HCT116 (cell line): ENCODE results near the gene HRH3.

Source experiments
- CTCF ChIP-seq, 3 experiments: fragments of 200-600 bp in 1 of 3; sonication (generic) in 1 of 3; IDR thresholded peaks in 2 of 3; conservative IDR thresholded peaks in 1 of 3; 2 replicates each; pipeline ENCODE4 v1.5.1; 2012 to 2017; ENCODE audit warnings: low read depth in 2 of 3, low read length in 2 of 3, antibody characterized with exemption in 1 of 3, borderline replicate concordance in 1 of 3, control low read depth in 1 of 3, mild to moderate bottlenecking in 1 of 3, mixed read lengths in 1 of 3, mixed run types in 1 of 3, moderate library complexity in 1 of 3; ENCODE audit not compliant: insufficient read depth in 1 of 3
- EGR1 ChIP-seq: IDR thresholded peaks from 2 replicates; pipeline ENCODE4 v1.6.1; 2012; ENCODE audit warnings: low read depth
- EZH2 ChIP-seq: fragments of 200-600 bp; sonication (generic); IDR thresholded peaks from 2 replicates; pipeline ENCODE4 v1.6.1; 2017; ENCODE audit warnings: antibody characterized with exemption, mixed run types
- JUND ChIP-seq: IDR thresholded peaks from 2 replicates; pipeline ENCODE4 v1.6.1; 2012
- MAX ChIP-seq: IDR thresholded peaks from 2 replicates; pipeline ENCODE4 v1.6.1; 2012
- POLR2A ChIP-seq: IDR thresholded peaks from 2 replicates; pipeline ENCODE4 v1.7.0; 2011; ENCODE audit warnings: borderline replicate concordance; ENCODE audit not compliant: insufficient read depth, insufficient read length; ENCODE audit errors: extremely low read depth
- POLR2AphosphoS5 ChIP-seq: IDR thresholded peaks from 2 replicates; pipeline ENCODE4 v1.6.1; 2011; ENCODE audit warnings: mild to moderate bottlenecking, low read depth, low read length, moderate library complexity
- RAD21 ChIP-seq: IDR thresholded peaks from 2 replicates; pipeline ENCODE4 v1.6.1; 2012; ENCODE audit warnings: low read depth, mild to moderate bottlenecking
- REST ChIP-seq: IDR thresholded peaks from 2 replicates; pipeline ENCODE4 v1.6.1; 2012; ENCODE audit warnings: low read depth
- ZFX ChIP-seq: fragments of 450-650 bp; IDR thresholded peaks from 2 replicates; pipeline ENCODE4 v1.6.1; 2017
- ZNF274 ChIP-seq: fragments of 200-500 bp; sonication (Bioruptor generic); IDR thresholded peaks from 2 replicates; pipeline ENCODE4 v1.6.1; 2014; ENCODE audit warnings: mild to moderate bottlenecking, low read depth, low read length, inconsistent platforms

GRCh38 chr20:62197311-62197710 lies 22.8 kb downstream of the HRH3 start:
- TF ChIP-seq CTCF (IDR thresholded peaks at IDR 0.05 in 2 of 3, conservative IDR thresholded peaks at IDR 0.05 in 1 of 3; ENCODE audit: borderline replicate concordance in 1 of 3, insufficient read depth in 1 of 3, low read depth in 2 of 3, low read length in 2 of 3) (no peak), EZH2 (no peak), ZFX (no peak), POLR2A (no peak), POLR2AphosphoS5 (no peak), EGR1 (no peak), ZNF274 (no peak), REST (no peak), RAD21 (no peak), JUND (no peak), MAX (no peak)
